ENCODE data around the gene ATF6.

The ATF6 gene

GRCh38 chr1:162006081-162006480 is 240.0 kb downstream of the ATF6 start:
- no peak for DNase-seq

DNA sequence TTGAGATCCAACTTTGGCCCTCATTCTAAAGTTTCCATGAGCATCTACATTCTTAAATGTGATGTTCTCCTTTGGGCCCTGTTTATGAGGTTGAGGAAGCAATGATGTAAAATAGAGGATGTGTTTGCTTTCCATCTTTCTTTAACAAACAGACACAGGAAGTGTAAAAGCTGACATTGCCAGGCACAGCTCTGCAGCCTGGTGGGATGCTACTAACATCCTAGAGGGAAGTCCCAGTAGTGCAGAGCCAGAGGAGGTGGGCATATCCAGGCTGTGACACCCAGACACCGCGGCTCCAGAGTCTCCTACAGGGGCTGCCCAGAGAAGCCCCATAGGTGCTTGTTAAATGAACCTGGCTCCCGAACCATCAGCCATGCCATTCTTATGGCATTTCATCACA is 241.3 kb downstream of the ATF6 start:
- DNase-seq: no peak

- no peak for DNase-seq
Measured at GRCh38 chr1:162008799-162009198, 242.7 kb downstream of the ATF6 start.

DNA sequence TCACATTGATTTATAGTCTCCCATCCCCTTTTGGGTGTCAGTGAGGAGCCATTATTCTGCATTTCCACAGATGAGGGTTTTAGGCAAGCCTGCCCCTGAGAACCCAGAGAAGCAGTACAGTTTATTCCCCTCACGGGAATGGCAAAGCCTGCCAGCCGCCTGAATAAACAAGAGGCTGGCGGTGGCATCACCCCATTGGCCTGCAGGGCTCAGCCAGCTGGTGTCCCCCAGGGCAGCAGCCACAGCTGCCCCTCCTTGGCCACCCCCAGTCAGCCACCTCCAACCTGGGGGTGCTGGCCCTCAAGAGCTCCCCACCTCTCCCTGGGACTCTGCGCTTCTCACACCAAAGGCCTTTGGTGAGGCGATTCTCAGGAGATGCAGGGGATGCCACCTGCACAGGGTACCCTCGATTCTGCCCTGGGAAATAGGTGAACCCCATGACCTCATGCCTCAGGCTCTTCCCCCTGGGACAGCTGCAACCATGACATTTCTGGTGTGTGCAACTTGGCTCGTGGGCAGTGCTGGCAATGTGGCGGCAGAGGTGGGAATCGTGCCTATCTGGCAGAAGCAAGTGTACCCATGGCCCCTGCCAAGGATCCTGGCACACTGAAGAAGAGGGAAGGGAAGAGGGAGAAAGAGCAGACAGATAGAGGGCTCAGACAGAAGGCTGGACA is 243.5 kb downstream of the ATF6 start:
- no peak for DNase-seq

DNA sequence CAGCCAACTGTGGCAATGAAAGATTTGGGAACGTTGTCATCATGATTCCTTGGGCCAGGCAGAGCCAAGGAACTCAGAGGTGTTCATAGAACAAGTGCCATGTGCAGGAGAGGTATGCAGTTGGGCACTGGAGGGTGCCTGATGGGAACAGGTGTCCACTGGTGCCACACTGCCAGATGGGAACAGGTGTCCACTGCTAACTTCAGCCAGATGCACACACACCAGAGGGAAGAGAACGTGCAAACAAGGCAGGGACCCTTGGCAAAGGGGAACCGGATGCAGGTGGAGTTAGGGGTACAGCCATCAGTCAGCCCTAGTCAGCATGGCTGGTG is 244.0 kb downstream of the ATF6 start:
- DNase-seq: no peak

DNA sequence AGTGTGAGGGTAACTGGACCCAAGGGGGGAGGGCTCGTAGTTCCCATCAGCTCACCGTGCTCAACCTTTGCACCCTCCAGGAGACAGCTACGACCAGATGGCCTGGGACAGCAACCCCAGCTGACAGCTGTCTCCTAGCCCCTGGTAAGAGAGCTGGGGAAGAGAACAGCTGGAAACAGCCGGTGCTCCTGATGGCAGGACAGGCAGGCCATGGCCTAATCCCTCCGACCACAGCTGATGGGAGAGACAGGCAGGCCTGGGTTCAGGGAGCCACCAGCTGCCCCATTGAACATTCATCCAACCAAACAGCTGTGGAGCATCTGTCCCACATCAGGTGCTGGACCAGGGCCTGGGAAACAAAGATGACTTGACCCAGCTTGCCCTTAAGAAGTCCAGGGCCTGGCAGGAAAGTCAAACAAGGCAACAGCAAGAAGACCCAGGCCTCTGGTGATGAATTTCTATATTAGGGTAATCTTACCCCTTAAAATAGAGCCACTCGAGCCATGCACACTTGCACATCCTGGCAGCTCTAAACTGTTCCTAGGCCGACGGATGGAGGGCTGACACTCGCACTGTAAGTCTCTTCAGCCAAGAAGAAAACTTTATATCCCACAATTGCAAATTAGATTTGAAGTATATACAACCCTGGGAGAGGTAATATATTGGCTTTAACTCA is 245.4 kb downstream of the ATF6 start:
- DNase-seq: no peak

GRCh38 chr1:162013289-162013688 is 247.2 kb downstream of the ATF6 start:
- DNase-seq: no peak

Measured in stimulated activated CD4-positive, alpha-beta T cell treated with anti-CD3 and anti-CD28 coated beads, Interleukin-4, amount 100 ng/mL, for 4 hours (primary cell).